MM.1S (cell line): ENCODE measurements around the gene NRIP3.

Experiments used
- EZH2phosphoT487 ChIP-seq: fragments of 300-600 bp; sonication (generic); IDR thresholded peaks from 2 replicates; pipeline ENCODE4 v1.6.1; 2018; ENCODE audit warnings: antibody characterized with exemption, low read length
- TF ChIP-seq, protein P1 (sequence below): fragments of 300-600 bp; sonication (generic); IDR thresholded peaks from 2 replicates; pipeline ENCODE4 v1.5.1; 2016; ENCODE audit warnings: antibody characterized with exemption, low read length, mixed read lengths

GRCh38 chr11:9002920-9003572 lies 755 bp downstream of the NRIP3 start:
- TF ChIP-seq, protein P1, sequence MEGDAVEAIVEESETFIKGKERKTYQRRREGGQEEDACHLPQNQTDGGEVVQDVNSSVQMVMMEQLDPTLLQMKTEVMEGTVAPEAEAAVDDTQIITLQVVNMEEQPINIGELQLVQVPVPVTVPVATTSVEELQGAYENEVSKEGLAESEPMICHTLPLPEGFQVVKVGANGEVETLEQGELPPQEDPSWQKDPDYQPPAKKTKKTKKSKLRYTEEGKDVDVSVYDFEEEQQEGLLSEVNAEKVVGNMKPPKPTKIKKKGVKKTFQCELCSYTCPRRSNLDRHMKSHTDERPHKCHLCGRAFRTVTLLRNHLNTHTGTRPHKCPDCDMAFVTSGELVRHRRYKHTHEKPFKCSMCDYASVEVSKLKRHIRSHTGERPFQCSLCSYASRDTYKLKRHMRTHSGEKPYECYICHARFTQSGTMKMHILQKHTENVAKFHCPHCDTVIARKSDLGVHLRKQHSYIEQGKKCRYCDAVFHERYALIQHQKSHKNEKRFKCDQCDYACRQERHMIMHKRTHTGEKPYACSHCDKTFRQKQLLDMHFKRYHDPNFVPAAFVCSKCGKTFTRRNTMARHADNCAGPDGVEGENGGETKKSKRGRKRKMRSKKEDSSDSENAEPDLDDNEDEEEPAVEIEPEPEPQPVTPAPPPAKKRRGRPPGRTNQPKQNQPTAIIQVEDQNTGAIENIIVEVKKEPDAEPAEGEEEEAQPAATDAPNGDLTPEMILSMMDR, result no peak
- TF ChIP-seq EZH2phosphoT487, result no peak
